ENCODE measurements around the gene ZFHX3.
"Not testable (repeated sequence)": the region's sequence is repeated elsewhere in the genome, so short reads cannot be mapped to it uniquely, and the experiment has no call there.

ZFHX3 gene

DNA sequence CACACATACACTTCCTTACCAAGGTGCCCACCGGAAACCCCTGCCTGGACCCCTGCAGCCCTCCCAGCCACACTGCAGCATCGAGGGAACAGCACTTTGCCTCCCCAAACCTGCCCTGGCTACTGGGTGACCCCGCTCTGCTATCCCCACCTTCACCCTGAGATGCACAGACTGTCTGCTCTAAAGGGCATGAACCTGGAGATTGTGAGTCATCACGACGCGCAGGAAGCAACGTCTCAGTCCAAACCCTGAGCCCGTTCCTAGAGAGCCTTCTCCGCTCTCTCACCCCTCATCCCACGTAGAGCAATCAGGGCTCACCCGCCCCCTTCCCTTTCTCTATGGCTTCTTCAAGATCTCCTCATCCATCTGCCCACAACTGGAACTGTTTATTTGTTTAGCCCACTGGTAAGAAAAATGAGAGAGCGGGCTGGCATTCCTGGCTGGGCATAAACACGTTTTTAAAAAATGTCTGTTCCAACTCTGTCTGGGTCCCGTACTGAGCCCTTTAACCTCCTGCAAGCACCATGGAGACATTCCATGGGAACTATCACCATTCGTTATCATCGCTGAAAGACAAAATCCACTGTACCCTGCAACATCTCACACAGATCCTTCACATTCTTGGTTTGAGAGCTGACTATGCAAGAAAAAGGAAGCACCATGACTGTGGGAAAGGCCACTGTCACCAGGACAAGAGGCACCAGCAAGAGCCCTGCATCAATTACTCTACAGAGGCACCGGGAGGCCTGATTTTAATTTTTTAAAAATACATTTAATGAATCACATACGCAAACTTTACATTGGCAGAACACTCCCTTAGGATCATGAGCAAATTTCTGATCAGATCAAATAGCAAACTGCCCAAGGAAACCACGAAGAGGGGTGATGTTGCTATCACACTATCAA is 28.2 kb downstream of the ZFHX3 start:
- no peak for DNase-seq

GRCh38 chr16:73018821-73019456 is 29.0 kb downstream of the ZFHX3 start:
- DNase-seq, result no peak

- DNase-seq, result no peak
These were observed 30.6 kb downstream of the ZFHX3 start for GRCh38 chr16:73017321-73017720.

- DNase-seq, result no peak
These were observed 31.5 kb downstream of the ZFHX3 start for GRCh38 chr16:73016488-73016830.

- no peak for DNase-seq
These were observed 32.1 kb downstream of the ZFHX3 start for GRCh38 chr16:73015612-73016487.

DNA sequence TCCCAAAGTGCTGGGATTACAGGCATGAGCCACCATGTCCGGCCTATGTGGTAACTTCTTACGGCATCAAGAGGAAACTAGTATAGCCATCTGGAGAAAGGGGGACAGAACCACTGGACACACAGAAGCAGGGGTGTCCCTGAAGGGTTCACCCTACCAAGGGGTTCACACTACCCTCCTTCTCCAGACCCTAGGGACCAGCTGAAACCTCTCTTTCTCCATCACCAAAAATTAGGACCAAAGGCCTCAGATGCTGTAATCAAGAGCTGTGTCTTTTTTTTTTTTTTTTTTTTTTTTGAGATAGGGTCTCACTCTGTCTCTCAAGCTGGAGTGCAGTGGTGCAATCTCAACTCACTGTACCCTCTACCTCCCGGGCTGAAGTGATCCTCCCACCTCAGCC is 33.2 kb downstream of the ZFHX3 start:
- DNase-seq, result no peak

DNA sequence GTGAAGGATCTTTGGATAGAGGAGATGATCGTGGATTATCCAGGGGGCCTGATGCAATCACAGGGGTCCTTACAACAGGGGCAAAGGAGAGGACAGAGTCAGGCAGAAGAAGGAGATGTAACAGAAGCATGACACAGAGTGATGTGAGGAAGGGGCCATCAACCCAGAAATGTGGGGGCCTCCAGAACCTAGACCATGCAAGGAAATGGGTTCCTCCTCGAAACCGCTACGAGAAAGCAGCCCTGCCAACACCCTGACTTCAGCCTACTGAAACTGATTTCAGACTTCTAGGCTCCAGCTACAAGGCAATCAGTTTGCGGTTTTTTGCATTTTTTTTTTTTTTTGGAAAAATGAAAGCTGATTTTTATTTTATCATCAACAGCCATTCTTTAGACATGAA is 34.0 kb downstream of the ZFHX3 start:
- no peak for DNase-seq

GRCh38 chr16:73012341-73012740 is 35.6 kb downstream of the ZFHX3 start:
- no peak for DNase-seq

DNA sequence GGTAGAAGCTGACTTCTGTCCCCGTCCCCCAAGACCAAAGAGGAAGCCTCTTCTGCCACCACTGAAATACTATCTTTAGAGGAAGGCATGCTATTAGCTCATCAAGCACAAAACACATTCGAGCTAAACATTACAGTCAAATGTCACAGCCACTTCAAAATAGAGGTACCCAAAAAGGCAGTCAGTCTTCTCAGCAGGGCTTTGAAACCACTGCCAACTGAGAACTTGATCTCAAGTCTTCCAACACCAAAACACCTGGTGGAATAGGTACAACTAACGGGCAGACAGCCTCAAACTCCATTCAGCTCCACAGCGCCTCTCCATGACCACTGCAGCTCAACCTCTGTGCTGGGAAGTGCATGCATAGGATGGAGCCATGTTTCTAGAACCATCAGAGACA is 36.0 kb downstream of the ZFHX3 start:
- DNase-seq, result no peak

DNA sequence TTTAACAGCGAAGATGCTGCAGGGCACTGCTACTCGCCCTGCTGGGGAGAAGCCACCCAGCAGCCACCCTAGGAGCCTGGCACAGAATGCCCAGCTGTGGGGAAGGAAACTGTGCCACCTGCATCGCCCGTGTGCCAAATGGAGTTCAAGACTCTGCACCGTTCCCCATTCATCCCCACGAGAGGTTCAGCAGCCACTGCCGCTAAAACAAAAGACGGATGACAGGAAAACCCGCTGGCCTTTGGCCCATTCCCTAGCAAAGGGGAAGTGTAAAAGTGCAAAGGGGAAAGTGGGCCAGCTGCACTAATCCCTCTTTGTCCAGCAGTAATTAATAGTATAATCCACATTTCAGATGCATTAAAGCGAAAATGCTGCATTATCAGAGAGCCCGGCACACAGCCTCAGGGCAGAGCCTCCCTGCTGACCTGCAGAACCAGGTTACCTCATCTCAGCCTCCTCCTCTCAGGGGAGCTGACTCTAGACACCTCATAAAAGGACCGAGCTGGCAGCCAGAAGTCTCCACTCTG is 37.7 kb downstream of the ZFHX3 start:
- DNase-seq, result no peak

GRCh38 chr16:73009710-73010109 is 38.2 kb downstream of the ZFHX3 start:
- not testable (repeated sequence) for DNase-seq

DNA sequence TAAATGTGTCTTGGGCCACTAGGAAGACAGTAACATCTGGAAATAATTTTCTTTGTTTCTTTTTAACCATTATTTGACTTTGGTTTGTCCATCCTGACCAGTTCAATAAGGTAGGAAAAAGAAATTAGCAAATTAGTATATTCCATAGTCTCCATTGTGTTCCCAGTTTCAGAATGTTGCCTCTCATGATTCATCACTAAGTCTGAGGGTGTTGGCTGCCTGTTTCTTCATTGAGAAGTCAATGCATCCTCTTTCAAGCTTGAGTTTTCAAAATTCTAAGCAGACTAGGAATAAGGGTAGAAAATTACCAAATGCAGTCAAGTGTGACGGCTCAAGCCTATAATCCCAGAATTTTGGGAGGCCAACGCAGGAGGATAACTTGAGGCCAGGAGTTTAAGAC is 41.9 kb downstream of the ZFHX3 start:
- DNase-seq, result no peak

- DNase-seq, result no peak
These were observed 45.1 kb downstream of the ZFHX3 start for GRCh38 chr16:73002866-73003265.

- no peak for DNase-seq
These were observed 46.9 kb downstream of the ZFHX3 start for GRCh38 chr16:73000907-73001521.

DNA sequence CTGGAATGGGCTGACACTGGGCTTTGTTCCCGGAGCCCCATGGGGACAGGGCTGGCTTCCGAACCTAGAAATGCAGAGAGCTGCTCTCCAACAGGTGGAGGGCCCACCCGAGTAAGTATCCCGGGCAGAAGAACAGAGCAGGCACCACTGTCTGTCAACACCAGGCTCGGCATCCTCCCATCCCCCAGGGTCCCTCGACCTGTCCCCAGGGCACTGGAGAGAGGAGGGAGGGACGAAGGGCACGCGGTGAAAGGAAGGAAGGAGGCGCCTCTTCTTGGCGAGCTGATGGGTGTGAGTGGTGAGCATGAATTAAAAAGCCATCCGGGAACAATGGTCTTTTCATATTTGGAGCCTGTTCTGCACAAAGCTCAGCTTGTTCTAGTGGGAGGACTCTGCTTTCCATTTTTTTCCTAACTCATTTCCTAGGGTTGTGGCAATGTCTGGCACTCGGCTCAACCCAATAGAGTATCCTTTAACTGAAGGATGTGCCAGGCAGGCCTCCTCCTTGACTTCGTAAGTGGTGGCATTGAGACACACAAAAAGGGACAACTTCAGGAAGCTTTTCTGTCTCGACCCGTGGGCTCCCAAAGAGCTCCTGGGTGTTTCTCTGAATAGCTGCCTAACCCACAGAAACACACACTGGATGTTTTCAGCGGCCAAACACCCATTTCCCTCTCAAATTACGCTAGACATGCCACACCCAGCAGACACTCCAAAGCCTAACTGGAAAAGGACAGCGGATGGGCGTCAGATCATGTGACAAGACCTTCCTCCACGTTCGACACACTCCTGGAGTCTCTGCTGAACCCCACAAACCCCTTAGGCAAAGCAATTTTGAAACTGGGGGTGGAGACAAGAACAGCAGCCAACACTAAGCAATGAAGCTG is 47.7 kb downstream of the ZFHX3 start:
- DNase-seq, result no peak

- DNase-seq, result no peak
These were observed 48.3 kb downstream of the ZFHX3 start for GRCh38 chr16:72999541-73000019.

GRCh38 chr16:72997141-72997542 is 50.8 kb downstream of the ZFHX3 start:
- DNase-seq, result no peak

DNA sequence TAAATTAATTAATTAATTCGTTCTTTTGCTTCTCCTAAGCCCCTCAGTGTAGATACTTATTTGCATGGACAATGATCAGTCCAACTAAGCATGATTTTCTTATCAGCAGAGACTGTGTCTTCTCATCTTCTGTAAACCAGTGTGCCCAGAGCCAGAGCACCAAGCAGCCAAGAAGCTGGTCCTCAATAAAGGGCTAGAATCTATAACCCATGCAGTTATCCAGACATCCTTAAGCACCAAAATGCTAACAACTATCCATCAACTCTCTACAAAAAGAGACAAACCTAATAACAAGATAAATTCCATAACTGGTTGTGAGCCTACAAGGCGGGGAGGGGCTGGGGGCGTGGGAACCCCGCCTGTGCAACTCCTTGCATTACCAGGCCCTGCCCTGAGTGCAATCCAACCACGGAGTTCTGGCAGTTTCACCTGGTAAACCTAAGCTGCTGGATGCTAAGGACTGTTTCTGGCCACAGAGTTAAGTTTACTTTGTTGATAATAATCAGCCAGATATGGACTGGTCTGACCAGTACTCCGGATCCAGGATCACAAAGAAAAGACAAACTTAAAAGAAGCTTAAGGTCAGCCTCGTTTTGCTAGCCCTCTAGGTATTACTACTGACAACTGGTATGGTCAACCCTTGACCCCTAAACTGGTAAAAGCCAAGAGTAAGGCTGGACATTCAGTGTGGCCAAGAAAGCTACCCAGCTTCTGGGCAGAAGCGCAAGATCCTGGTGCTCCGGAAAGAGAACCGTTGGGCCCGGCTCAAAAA is 51.5 kb downstream of the ZFHX3 start:
- DNase-seq, result no peak

DNA sequence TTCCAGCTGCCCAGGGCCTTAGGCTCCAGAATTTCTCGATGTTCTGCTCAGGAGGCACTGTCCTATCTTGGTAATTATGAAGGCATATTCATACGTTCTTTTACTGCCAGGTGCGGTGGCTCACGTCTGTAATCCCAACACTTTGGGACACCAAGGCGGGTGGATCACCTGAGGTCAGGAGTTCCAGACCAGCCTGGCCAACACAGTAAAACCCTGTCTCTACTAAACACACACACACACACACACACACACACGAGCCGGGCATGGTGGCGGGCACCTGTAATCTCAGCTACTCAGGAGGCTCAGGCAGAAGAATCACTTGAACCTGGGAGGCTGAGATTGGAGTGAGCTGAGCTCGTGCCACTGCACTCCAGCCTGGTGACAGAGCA is 52.1 kb downstream of the ZFHX3 start:
- not testable (repeated sequence) for DNase-seq

GRCh38 chr16:72995151-72995881 is 52.6 kb downstream of the ZFHX3 start:
- no peak for DNase-seq
